Prostate gland (tissue), 2 donors: ENCODE results near the gene NEMP1. TPM values are rescaled to one million over a fixed set of nuclear protein-coding genes. Genes with fewer than 3 reads are reported as not detected.
A peak's percentile ranks its signal among the peaks of the same experiment; 100 is the strongest.
"Not testable (repeated sequence)": the region's sequence is repeated elsewhere in the genome, so short reads cannot be mapped to it uniquely, and the experiment has no call there.

ENCODE experiments used
- DNase-seq: peaks from one replicate; pipeline ENCODE4 v3.0.0-alpha.2; 2019; ENCODE audit warnings: low spot score
- H3K27ac ChIP-seq, 2 donors: fragments of 200-600 bp; sonication (generic); 2 replicates each; pipeline ENCODE4 v1.5.1; 2017 to 2019
- H3K27me3 ChIP-seq: fragments of 200-600 bp; sonication (generic); replicated peaks from 2 replicates; pipeline ENCODE4 v1.5.1; 2019; ENCODE audit not compliant: insufficient read depth
- H3K36me3 ChIP-seq, 2 donors: fragments of 200-600 bp; sonication (generic); 1 replicate in 1 of 2; 2 replicates in 1 of 2; pipeline versions ENCODE4 v1.5.1 to v1.8.1; 2017 to 2019
- H3K4me1 ChIP-seq: fragments of 200-600 bp; sonication (generic); replicated peaks from 2 replicates; pipeline ENCODE4 v1.5.1; 2019
- H3K4me3 ChIP-seq, 2 donors: fragments of 200-600 bp; sonication (generic); 2 replicates each; pipeline ENCODE4 v1.5.1; 2017 to 2019
- H3K9me3 ChIP-seq: fragments of 200-600 bp; sonication (generic); 2 replicates; pipeline ENCODE4 v1.5.1; 2017
- CTCF ChIP-seq, 4 experiments: fragments of 200-600 bp in 2 of 4; fragments of 450-650 bp in 2 of 4; sonication (generic) in 2 of 4; IDR thresholded peaks; 1 replicate in 3 of 4; 2 replicates in 1 of 4; pipeline ENCODE4 v1.5.1; 2016 to 2019; ENCODE audit warnings: antibody characterized with exemption in 4 of 4, mild to moderate bottlenecking in 2 of 4, moderate library complexity in 2 of 4
- POLR2A ChIP-seq: fragments of 450-650 bp; IDR thresholded peaks from one replicate; pipeline ENCODE4 v1.6.1; 2016; ENCODE audit warnings: antibody characterized with exemption, mild to moderate bottlenecking
- POLR2AphosphoS5 ChIP-seq: sonication (generic); formaldehyde crosslinking; IDR thresholded peaks from one replicate; pipeline ENCODE4 v1.6.1; 2017; ENCODE audit warnings: antibody characterized with exemption
- WGBS: methylation state at CpG from one replicate; pipeline ENCODE4 v1.1.5; 2018; 5-methylcytosine and 5-hydroxymethylcytosine counted together
- intact Hi-C: fragments of 100-400 bp; cut with DNase I; formaldehyde crosslinking; loops from one replicate; pipeline ENCODE4 v1.14.2; 2022
- total RNA-seq, 2 donors: library from RNA; depleted of rRNA; stranded (reverse); fragments of >200 nt; gene quantifications; one replicate each; pipeline ENCODE4 v1.1.0, GENCODE V29; 2016

NEMP1 gene
- total RNA-seq, 2 donors from 2014 or later, result 10.8 to 13.0 TPM

- peak; percentile 14 for DNase-seq
- intact Hi-C loops, result no loop called here
- no peak overlapping the region for H3K27ac ChIP-seq
- H3K4me3 ChIP-seq, result no peak overlapping the region
- no peaks in the 10 kb centered on the region for H3K36me3 ChIP-seq
- H3K27me3 ChIP-seq, result no peaks in the 10 kb centered on the region
- no peaks in the 10 kb centered on the region for H3K9me3 ChIP-seq
- WGBS, result 23% methylated on average over 2 of the region's 2 CpGs
- H3K4me1 ChIP-seq, result no peaks in the 10 kb centered on the region
- TF ChIP-seq POLR2A, result no peak
- TF ChIP-seq CTCF (IDR thresholded peaks at IDR 0.05), result no peak
- no peak for TF ChIP-seq POLR2AphosphoS5
Measured at GRCh38 chr12:57031138-57031725, 47.4 kb downstream of the NEMP1 start.

- TF ChIP-seq POLR2A (no peak), CTCF (IDR thresholded peaks at IDR 0.05) (no peak), POLR2AphosphoS5 (no peak)
- no peak overlapping the region for H3K27ac ChIP-seq
- no peak overlapping the region for H3K4me3 ChIP-seq
- DNase-seq, result no peak
- intact Hi-C loops, result no loop called here
- no peaks in the 10 kb centered on the region for H3K36me3 ChIP-seq
- WGBS, result 94% methylated on average over 7 of the region's 7 CpGs
- no peaks in the 10 kb centered on the region for H3K27me3 ChIP-seq
- H3K9me3 ChIP-seq, result no peaks in the 10 kb centered on the region
- H3K4me1 ChIP-seq, result no peaks in the 10 kb centered on the region
Measured at GRCh38 chr12:57029457-57029856, 49.1 kb downstream of the NEMP1 start.

- Histone ChIP-seq H3K4me1 (no peaks in the 10 kb centered on the region), H3K9me3 (no peaks in the 10 kb centered on the region), H3K36me3 (no peaks in the 10 kb centered on the region), H3K27me3 (no peaks in the 10 kb centered on the region), H3K4me3 (no peak overlapping the region), H3K27ac (no peak overlapping the region)
- DNase-seq, result no peak
- TF ChIP-seq CTCF (IDR thresholded peaks at IDR 0.05) (no peak), POLR2AphosphoS5 (no peak), POLR2A (no peak)
- WGBS, result 74% methylated on average over 5 of the region's 5 CpGs
- intact Hi-C loops, result no loop called here
Measured at GRCh38 chr12:57027805-57028153, 50.8 kb downstream of the NEMP1 start.

- Histone ChIP-seq H3K9me3 (no peaks in the 10 kb centered on the region), H3K4me1 (no peaks in the 10 kb centered on the region), H3K27ac (no peak overlapping the region), H3K27me3 (no peaks in the 10 kb centered on the region), H3K36me3 (no peaks in the 10 kb centered on the region), H3K4me3 (no peak overlapping the region)
- WGBS, result 77% methylated on average over 13 of the region's 13 CpGs
- intact Hi-C loops, result no loop called here
- no peak for TF ChIP-seq POLR2A
- TF ChIP-seq CTCF (IDR thresholded peaks at IDR 0.05), result no peak
- no peak for TF ChIP-seq POLR2AphosphoS5
- DNase-seq, result no peak
Measured at GRCh38 chr12:57027011-57027804, 51.4 kb downstream of the NEMP1 start.

GRCh38 chr12:57025196-57025595, 53.4 kb downstream of the NEMP1 start:
- TF ChIP-seq POLR2AphosphoS5 (no peak), POLR2A (no peak), CTCF (IDR thresholded peaks at IDR 0.05) (no peak)
- Histone ChIP-seq H3K27me3 (no peaks in the 10 kb centered on the region), H3K9me3 (no peaks in the 10 kb centered on the region), H3K36me3 (no peaks in the 10 kb centered on the region), H3K4me1 (no peaks in the 10 kb centered on the region), H3K27ac (no peak overlapping the region), H3K4me3 (no peak overlapping the region)
- intact Hi-C loops, result no loop called here
- no peak for DNase-seq
- WGBS, result 65% methylated on average over 2 of the region's 2 CpGs

GRCh38 chr12:57022324-57022723, 56.3 kb downstream of the NEMP1 start:
- H3K4me3 ChIP-seq, DNase-seq, H3K27me3 ChIP-seq, intact Hi-C loops, H3K36me3 ChIP-seq, H3K4me1 ChIP-seq, H3K27ac ChIP-seq, H3K9me3 ChIP-seq: not testable (repeated sequence)
- WGBS, result 93% methylated on average over 5 of the region's 5 CpGs
